ENCODE data around the gene GAS1.

GAS1 gene

GRCh38 chr9:86925686-86926085, 21.6 kb downstream of the GAS1 start:
- Histone ChIP-seq H3K27me3 (ENCODE audit: control insufficient read depth in 1 of 2, insufficient read depth in 1 of 2, low read length in 2 of 2) (no peaks in the 10 kb centered on the region), H2AFZ (ENCODE audit: low read depth, low read length) (no peak overlapping the region), H2BK120ac (ENCODE audit: low read depth, low read length) (no peak overlapping the region), H3K79me1 (replicated peaks; ENCODE audit: low read length, poor library complexity, severe bottlenecking) (no peaks in the 10 kb centered on the region), H3K4ac (ENCODE audit: low read depth in 1 of 2, low read length in 2 of 2) (no peak overlapping the region), H2BK12ac (ENCODE audit: low read length in 2 of 2) (no peak overlapping the region), H3K4me2 (ENCODE audit: low read length, poor library complexity, severe bottlenecking) (no peak overlapping the region), H2AK5ac (ENCODE audit: low read length, severe bottlenecking) (no peak overlapping the region), H3K23ac (ENCODE audit: low read length in 2 of 2) (no peak overlapping the region), H3K18ac (ENCODE audit: low read depth in 1 of 2, low read length in 2 of 2) (no peak overlapping the region), H3K9ac (ENCODE audit: low read length) (no peak overlapping the region), H3K36me3 (ENCODE audit: control insufficient read depth in 1 of 2, insufficient read depth in 2 of 2, low read depth in 1 of 2, low read length in 2 of 2) (no peaks in the 10 kb centered on the region), H3K9me3 (ENCODE audit: control insufficient read depth, low read length) (no peaks in the 10 kb centered on the region), H4K8ac (ENCODE audit: low read length) (no peak overlapping the region), H3K4me1 (ENCODE audit: control insufficient read depth, insufficient read depth, low read depth, low read length) (peaks cover 2% of the 10 kb centered on the region), H3K14ac (ENCODE audit: low read length in 2 of 2) (no peak overlapping the region), H2BK15ac (ENCODE audit: low read depth, poor library complexity, severe bottlenecking) (no peak overlapping the region), H3K27ac (ENCODE audit: low read length, poor library complexity, severe bottlenecking) (peak overlapping the region; percentile 27), H2BK5ac (ENCODE audit: low read depth, low read length, poor library complexity, severe bottlenecking) (no peak overlapping the region), H3K4me3 (ENCODE audit: insufficient read depth in 1 of 2, low read depth in 1 of 2, low read length in 2 of 2) (no peak overlapping the region), H4K91ac (ENCODE audit: low read length) (no peak overlapping the region)
- no peak for DNase-seq
- 71% methylated on average over 1 of the region's 1 CpG for WGBS

GRCh38 chr9:86924206-86924605, 23.1 kb downstream of the GAS1 start:
- Histone ChIP-seq H3K9me3 (ENCODE audit: control insufficient read depth, low read length) (no peaks in the 10 kb centered on the region), H3K27ac (ENCODE audit: low read length, poor library complexity, severe bottlenecking) (no peak overlapping the region), H3K4me1 (ENCODE audit: control insufficient read depth, insufficient read depth, low read depth, low read length) (peaks cover 2% of the 10 kb centered on the region), H3K4ac (ENCODE audit: low read depth in 1 of 2, low read length in 2 of 2) (no peak overlapping the region), H3K14ac (ENCODE audit: low read length in 2 of 2) (no peak overlapping the region), H2BK120ac (ENCODE audit: low read depth, low read length) (no peak overlapping the region), H3K4me2 (ENCODE audit: low read length, poor library complexity, severe bottlenecking) (no peak overlapping the region), H3K23ac (ENCODE audit: low read length in 2 of 2) (no peak overlapping the region), H2BK15ac (ENCODE audit: low read depth, poor library complexity, severe bottlenecking) (no peak overlapping the region), H2BK5ac (ENCODE audit: low read depth, low read length, poor library complexity, severe bottlenecking) (no peak overlapping the region), H3K18ac (ENCODE audit: low read depth in 1 of 2, low read length in 2 of 2) (no peak overlapping the region), H3K4me3 (ENCODE audit: insufficient read depth in 1 of 2, low read depth in 1 of 2, low read length in 2 of 2) (no peak overlapping the region), H3K79me1 (replicated peaks; ENCODE audit: low read length, poor library complexity, severe bottlenecking) (no peaks in the 10 kb centered on the region), H3K36me3 (ENCODE audit: control insufficient read depth in 1 of 2, insufficient read depth in 2 of 2, low read depth in 1 of 2, low read length in 2 of 2) (no peaks in the 10 kb centered on the region), H4K8ac (ENCODE audit: low read length) (no peak overlapping the region), H2AK5ac (ENCODE audit: low read length, severe bottlenecking) (no peak overlapping the region), H4K91ac (ENCODE audit: low read length) (no peak overlapping the region), H2AFZ (ENCODE audit: low read depth, low read length) (no peak overlapping the region), H3K9ac (ENCODE audit: low read length) (no peak overlapping the region), H3K27me3 (ENCODE audit: control insufficient read depth in 1 of 2, insufficient read depth in 1 of 2, low read length in 2 of 2) (no peaks in the 10 kb centered on the region), H2BK12ac (ENCODE audit: low read length in 2 of 2) (no peak overlapping the region)
- WGBS, result 92% methylated on average over 4 of the region's 5 CpGs
- no peak for DNase-seq

GRCh38 chr9:86921151-86921923, 26.0 kb downstream of the GAS1 start:
- no peak overlapping the region for H2AK5ac ChIP-seq (ENCODE audit: low read length, severe bottlenecking)

GRCh38 chr9:86918556-86918955, 28.8 kb downstream of the GAS1 start:
- WGBS, result 72% methylated on average over 3 of the region's 3 CpGs

More at GRCh38 chr9:86921151-86921923, 26.0 kb downstream of the GAS1 start:
- H3K18ac ChIP-seq (ENCODE audit: low read depth in 1 of 2, low read length in 2 of 2), result no peak overlapping the region
- no peak overlapping the region for H3K27ac ChIP-seq (ENCODE audit: low read length, poor library complexity, severe bottlenecking)
- no peak overlapping the region for H2BK5ac ChIP-seq (ENCODE audit: low read depth, low read length, poor library complexity, severe bottlenecking)
- H4K91ac ChIP-seq (ENCODE audit: low read length), result no peak overlapping the region
- H3K23ac ChIP-seq (ENCODE audit: low read length in 2 of 2), result no peak overlapping the region
- H3K4me3 ChIP-seq (ENCODE audit: insufficient read depth in 1 of 2, low read depth in 1 of 2, low read length in 2 of 2), result peak overlapping the region in 1 of 2 experiments; percentile 15
- H3K36me3 ChIP-seq (ENCODE audit: control insufficient read depth in 1 of 2, insufficient read depth in 2 of 2, low read depth in 1 of 2, low read length in 2 of 2), result no peaks in the 10 kb centered on the region
- H2BK12ac ChIP-seq (ENCODE audit: low read length in 2 of 2), result no peak overlapping the region
- no peak overlapping the region for H3K4me2 ChIP-seq (ENCODE audit: low read length, poor library complexity, severe bottlenecking)
- H2BK15ac ChIP-seq (ENCODE audit: low read depth, poor library complexity, severe bottlenecking), result no peak overlapping the region
- H3K9ac ChIP-seq (ENCODE audit: low read length), result peak overlapping the region; percentile 25
- H3K14ac ChIP-seq (ENCODE audit: low read length in 2 of 2), result no peak overlapping the region
- WGBS, result 87% methylated on average over 12 of the region's 15 CpGs
- no peak overlapping the region for H2AFZ ChIP-seq (ENCODE audit: low read depth, low read length)
- DNase-seq, result no peak
- no peak overlapping the region for H3K4ac ChIP-seq (ENCODE audit: low read depth in 1 of 2, low read length in 2 of 2)
- H3K79me1 ChIP-seq (replicated peaks; ENCODE audit: low read length, poor library complexity, severe bottlenecking), result no peaks in the 10 kb centered on the region
- no peaks in the 10 kb centered on the region for H3K27me3 ChIP-seq (ENCODE audit: control insufficient read depth in 1 of 2, insufficient read depth in 1 of 2, low read length in 2 of 2)
- no peaks in the 10 kb centered on the region for H3K9me3 ChIP-seq (ENCODE audit: control insufficient read depth, low read length)
- H2BK120ac ChIP-seq (ENCODE audit: low read depth, low read length), result no peak overlapping the region
- H4K8ac ChIP-seq (ENCODE audit: low read length), result no peak overlapping the region
- H3K4me1 ChIP-seq (ENCODE audit: control insufficient read depth, insufficient read depth, low read depth, low read length), result peaks cover 2% of the 10 kb centered on the region

More at GRCh38 chr9:86918556-86918955, 28.8 kb downstream of the GAS1 start:
- H3K4me2 ChIP-seq (ENCODE audit: low read length, poor library complexity, severe bottlenecking), result no peak overlapping the region
- H4K91ac ChIP-seq (ENCODE audit: low read length), result no peak overlapping the region
- H3K27ac ChIP-seq (ENCODE audit: low read length, poor library complexity, severe bottlenecking), result no peak overlapping the region
- H3K9ac ChIP-seq (ENCODE audit: low read length), result no peak overlapping the region
- H2BK5ac ChIP-seq (ENCODE audit: low read depth, low read length, poor library complexity, severe bottlenecking), result no peak overlapping the region
- no peak overlapping the region for H3K4me3 ChIP-seq (ENCODE audit: insufficient read depth in 1 of 2, low read depth in 1 of 2, low read length in 2 of 2)
- no peak overlapping the region for H2AFZ ChIP-seq (ENCODE audit: low read depth, low read length)
- no peak overlapping the region for H2BK15ac ChIP-seq (ENCODE audit: low read depth, poor library complexity, severe bottlenecking)
- H3K14ac ChIP-seq (ENCODE audit: low read length in 2 of 2), result no peak overlapping the region
- H4K8ac ChIP-seq (ENCODE audit: low read length), result no peak overlapping the region
- no peak overlapping the region for H3K18ac ChIP-seq (ENCODE audit: low read depth in 1 of 2, low read length in 2 of 2)
- no peak overlapping the region for H3K4ac ChIP-seq (ENCODE audit: low read depth in 1 of 2, low read length in 2 of 2)
- no peaks in the 10 kb centered on the region for H3K9me3 ChIP-seq (ENCODE audit: control insufficient read depth, low read length)
- no peak overlapping the region for H2AK5ac ChIP-seq (ENCODE audit: low read length, severe bottlenecking)
- no peaks in the 10 kb centered on the region for H3K27me3 ChIP-seq (ENCODE audit: control insufficient read depth in 1 of 2, insufficient read depth in 1 of 2, low read length in 2 of 2)
- no peaks in the 10 kb centered on the region for H3K79me1 ChIP-seq (replicated peaks; ENCODE audit: low read length, poor library complexity, severe bottlenecking)
- DNase-seq, result no peak
- H2BK12ac ChIP-seq (ENCODE audit: low read length in 2 of 2), result no peak overlapping the region
- no peaks in the 10 kb centered on the region for H3K36me3 ChIP-seq (ENCODE audit: control insufficient read depth in 1 of 2, insufficient read depth in 2 of 2, low read depth in 1 of 2, low read length in 2 of 2)
- H2BK120ac ChIP-seq (ENCODE audit: low read depth, low read length), result no peak overlapping the region
- H3K4me1 ChIP-seq (ENCODE audit: control insufficient read depth, insufficient read depth, low read depth, low read length), result no peaks in the 10 kb centered on the region
- H3K23ac ChIP-seq (ENCODE audit: low read length in 2 of 2), result no peak overlapping the region

Measured in mesenchymal stem cell (in vitro differentiated cells and primary cell).